H54 (cell line): ENCODE data around the gene ASPA.
"Not testable (repeated sequence)": the region's sequence is repeated elsewhere in the genome, so short reads cannot be mapped to it uniquely, and the experiment has no call there.

ENCODE experiments used
- DNase-seq: peaks from one replicate; pipeline ENCODE4 v3.0.0; 2011; ENCODE audit warnings: low spot score, mixed read lengths; ENCODE audit not compliant: insufficient read length
- FAIRE-seq: peaks from 3 replicates; lab custom pipeline; 2011; peaks lifted over from hg19 to GRCh38; lab: Jason Lieb, UNC
- POLR2A ChIP-seq: IDR thresholded peaks from 2 replicates; pipeline ENCODE4 v1.6.1; 2011; ENCODE audit warnings: low read depth, mild to moderate bottlenecking, low read length

Gene ASPA

GRCh38 chr17:3482852-3483251 lies 7.1 kb downstream of the ASPA start:
- TF ChIP-seq POLR2A = no peak
- FAIRE-seq (no peak), DNase-seq (no peak)

- DNase-seq (no peak), FAIRE-seq (no peak)
- TF ChIP-seq POLR2A = no peak
These were observed 9.8 kb downstream of the ASPA start for GRCh38 chr17:3485481-3486068.

GRCh38 chr17:3497101-3497500 lies 21.3 kb downstream of the ASPA start:
- DNase-seq = no peak
- no peak for TF ChIP-seq POLR2A
- no peak for FAIRE-seq

GRCh38 chr17:3501344-3501743 lies 25.5 kb downstream of the ASPA start:
- FAIRE-seq (no peak), DNase-seq (no peak)
- TF ChIP-seq POLR2A = no peak

DNA sequence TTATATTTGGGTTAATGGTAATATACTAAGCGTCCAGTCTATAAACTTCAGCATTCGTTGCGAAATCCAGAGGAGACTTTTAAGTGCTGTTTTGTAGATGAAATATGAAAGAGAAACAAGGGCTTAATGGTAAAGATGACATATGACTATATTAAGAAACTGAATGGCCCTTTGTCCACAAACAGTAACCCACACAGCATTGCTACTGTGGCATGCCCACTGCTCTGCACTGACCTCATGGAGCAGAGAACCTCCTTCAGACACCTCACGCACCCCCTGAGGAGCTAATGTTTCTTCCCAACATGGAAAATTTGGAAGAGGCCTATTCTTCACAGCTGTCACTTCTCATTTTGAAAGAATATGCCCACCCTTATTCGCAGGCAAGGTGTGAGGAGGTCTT lies 26.7 kb downstream of the ASPA start:
- TF ChIP-seq POLR2A = no peak
- FAIRE-seq (no peak), DNase-seq (no peak)

- no peak for FAIRE-seq
- no peak for DNase-seq
These were observed 27.5 kb downstream of the ASPA start for GRCh38 chr17:3503285-3503684.

GRCh38 chr17:3505008-3505407 lies 29.2 kb downstream of the ASPA start:
- DNase-seq (no peak), FAIRE-seq (no peak)
- TF ChIP-seq POLR2A = no peak

More at GRCh38 chr17:3503285-3503684, 27.5 kb downstream of the ASPA start:
- no peak for TF ChIP-seq POLR2A

GRCh38 chr17:3506054-3506453 lies 30.3 kb downstream of the ASPA start:
- no peak for FAIRE-seq
- no peak for TF ChIP-seq POLR2A

GRCh38 chr17:3507071-3507470 lies 31.3 kb downstream of the ASPA start:
- FAIRE-seq = no peak
- no peak for DNase-seq
- no peak for TF ChIP-seq POLR2A

More at GRCh38 chr17:3506054-3506453, 30.3 kb downstream of the ASPA start:
- no peak for DNase-seq

DNA sequence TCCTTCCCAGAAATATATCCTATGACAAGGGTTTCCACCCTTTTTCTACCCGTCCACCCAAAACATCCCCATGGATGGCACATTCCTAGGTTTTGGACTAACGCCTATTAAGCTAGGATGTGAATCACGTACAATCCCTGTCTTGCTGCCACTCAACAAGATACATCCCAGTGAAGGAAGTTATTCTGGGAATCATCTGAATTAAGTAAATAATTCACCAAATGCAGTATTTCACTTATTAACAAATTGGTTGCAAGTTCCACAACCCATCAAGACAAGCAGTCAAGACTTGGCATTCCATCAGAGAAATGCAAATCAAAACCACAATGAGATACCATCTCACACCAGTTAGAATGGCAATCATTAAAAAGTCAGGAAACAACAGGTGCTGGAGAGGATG lies 32.1 kb downstream of the ASPA start:
- FAIRE-seq = no peak
- no peak for TF ChIP-seq POLR2A
- no peak for DNase-seq

- FAIRE-seq (no peak), DNase-seq (no peak)
- TF ChIP-seq POLR2A = no peak
These were observed 34.3 kb downstream of the ASPA start for GRCh38 chr17:3510090-3510489.

DNA sequence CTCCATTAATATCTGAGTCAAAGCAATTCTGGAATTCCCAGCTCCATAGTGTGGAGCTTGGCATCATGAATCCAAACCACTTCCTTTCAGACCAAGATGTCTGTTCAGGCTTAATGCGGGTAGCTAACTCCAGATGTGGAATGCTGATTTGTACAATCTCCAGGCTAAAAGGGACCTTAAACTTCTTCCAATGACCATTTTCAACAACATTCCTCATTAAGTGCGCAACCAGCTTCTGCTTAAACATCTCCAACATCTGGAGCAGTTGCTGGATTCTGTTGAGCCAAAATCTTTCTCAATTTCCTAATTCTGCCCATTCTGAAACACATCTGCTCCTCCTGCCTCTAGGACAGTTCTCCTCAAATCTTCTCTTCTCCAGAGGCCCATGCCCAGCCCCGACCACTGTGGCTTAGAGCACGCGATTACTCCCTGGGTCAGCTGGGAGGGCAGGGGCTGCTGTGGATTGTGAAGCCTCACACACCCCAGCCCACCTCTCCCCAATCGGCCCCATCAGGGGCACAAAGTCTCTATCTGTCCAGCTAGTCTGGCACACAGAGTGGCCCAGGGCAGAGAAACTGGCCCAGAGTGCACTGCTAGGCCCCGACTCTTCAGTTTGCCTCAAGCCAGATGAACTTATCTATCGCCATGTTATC lies 36.2 kb downstream of the ASPA start:
- FAIRE-seq (no peak), DNase-seq (no peak)
- TF ChIP-seq POLR2A = no peak

DNA sequence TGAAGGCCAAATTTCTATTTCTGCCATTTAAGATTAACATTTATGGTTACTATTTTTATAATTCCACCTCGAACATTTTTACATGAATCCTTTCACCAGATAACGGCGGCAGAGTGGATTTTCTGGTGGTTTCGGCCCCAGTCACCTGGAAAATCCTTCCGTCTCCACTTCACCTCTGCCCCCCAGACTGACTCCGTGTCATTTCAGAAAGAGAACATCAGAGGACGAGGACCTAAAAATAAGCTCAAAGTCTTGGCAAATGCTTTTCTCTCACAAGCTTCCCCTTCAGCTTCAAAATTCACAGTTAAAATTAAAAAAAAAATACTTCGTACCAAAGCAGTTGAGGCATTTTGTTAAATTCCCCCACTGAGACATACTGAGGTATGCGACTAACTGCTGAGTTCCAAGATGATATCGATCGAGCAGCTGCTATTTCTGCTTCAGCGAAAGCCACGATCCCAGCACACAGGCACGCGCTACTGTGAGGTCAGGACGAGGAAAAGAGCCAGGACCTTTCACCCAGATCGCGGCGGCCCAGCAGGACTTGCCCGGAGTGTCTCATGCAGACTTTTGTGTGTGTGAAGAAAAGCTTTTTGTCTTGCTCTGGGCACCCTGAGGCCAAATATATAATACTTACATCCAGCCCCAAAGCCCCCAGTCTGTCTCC lies 36.8 kb downstream of the ASPA start:
- DNase-seq = no peak
- no peak for FAIRE-seq
- no peak for TF ChIP-seq POLR2A

- DNase-seq (no peak), FAIRE-seq (no peak)
- TF ChIP-seq POLR2A = no peak
These were observed 37.7 kb downstream of the ASPA start for GRCh38 chr17:3513305-3514035.

GRCh38 chr17:3514167-3514566 lies 38.4 kb downstream of the ASPA start:
- not testable (repeated sequence) for FAIRE-seq, DNase-seq
